Measurements from ENCODE around the gene RGPD6. TPM values are rescaled to one million over a fixed set of nuclear protein-coding genes. Genes with fewer than 3 reads are reported as not detected.
A peak's percentile ranks its signal among the peaks of the same experiment; 100 is the strongest.
"Not testable (repeated sequence)": the region's sequence is repeated elsewhere in the genome, so short reads cannot be mapped to it uniquely, and the experiment has no call there.

The RGPD6 gene
- total RNA-seq, 2 experiments from 2014 or later, result 15.8 to 17.5 TPM

DNA sequence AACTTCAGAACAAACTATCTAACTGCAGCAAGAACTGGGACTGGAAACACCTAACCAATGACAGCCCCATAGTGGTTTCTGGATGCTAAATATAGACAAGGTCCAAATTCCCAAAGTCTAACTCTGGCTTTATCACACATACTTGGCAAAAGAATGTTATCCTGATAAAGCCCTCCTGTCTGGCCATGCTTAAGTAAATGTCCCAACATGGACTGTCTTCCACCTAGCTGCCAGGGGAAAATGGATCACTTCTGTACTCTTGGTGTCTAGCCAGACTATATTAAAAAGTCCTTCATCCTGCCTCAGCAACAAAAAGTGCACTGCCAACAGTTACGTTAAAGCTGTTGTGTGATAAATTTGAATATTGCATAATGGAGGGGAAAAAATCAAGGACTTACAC, 11.5 kb upstream of the RGPD6 start:
- H3K4me3 Mint-ChIP-seq; H3K36me3 Mint-ChIP-seq (ENCODE audit: low read depth); DNase-seq; H3K27ac Mint-ChIP-seq; intact Hi-C loops (cut with micrococcal nuclease); CTCF ChIA-PET; H3K4me1 Mint-ChIP-seq (ENCODE audit: low read depth); POLR2A ChIA-PET; H3K27me3 Mint-ChIP-seq; ATAC-seq; H3K9me3 Mint-ChIP-seq: not testable (repeated sequence)

DNA sequence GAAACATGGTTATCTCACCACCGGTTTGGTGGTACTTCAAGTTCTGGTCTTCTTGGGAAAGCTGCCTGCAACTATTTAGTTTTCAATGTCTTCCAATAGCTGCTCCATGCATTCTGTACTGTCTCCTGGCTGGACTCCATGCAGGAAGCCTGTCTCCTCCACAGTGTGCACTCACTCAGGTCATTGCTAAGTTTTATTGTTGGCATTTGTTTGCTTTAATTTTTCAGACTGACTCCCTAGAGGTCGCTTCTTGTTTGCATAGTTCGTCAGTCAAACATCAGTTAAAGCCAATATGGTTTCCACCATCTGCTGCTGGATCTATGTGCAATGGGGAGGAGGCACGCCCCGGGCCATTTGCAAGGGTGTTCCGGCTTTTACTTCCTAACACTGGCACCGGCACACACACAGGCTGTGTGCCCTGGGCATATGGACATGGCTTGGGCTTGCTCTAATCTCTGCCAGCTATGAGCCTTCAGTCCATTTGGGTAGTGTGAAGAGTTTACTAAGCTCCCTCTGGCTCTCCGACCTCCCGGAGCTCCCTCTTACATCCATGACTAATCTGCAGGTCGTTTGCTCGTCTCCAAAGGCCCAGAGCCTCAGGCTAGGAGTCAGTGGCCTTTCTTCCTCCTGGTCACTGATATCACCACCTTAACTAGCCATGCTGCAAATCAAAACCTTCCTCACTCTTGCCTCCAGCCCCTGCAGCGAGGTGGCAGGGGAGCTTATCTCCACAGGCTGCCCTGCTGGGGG, 2.4 kb upstream of the RGPD6 start:
- H3K4me1 Mint-ChIP-seq (ENCODE audit: low read depth); POLR2A ChIA-PET; H3K36me3 Mint-ChIP-seq (ENCODE audit: low read depth); H3K9me3 Mint-ChIP-seq; H3K4me3 Mint-ChIP-seq; CTCF ChIA-PET; H3K27me3 Mint-ChIP-seq; H3K27ac Mint-ChIP-seq; DNase-seq; intact Hi-C loops (cut with micrococcal nuclease); ATAC-seq: not testable (repeated sequence)

- intact Hi-C loops (cut with micrococcal nuclease); CTCF ChIA-PET; DNase-seq; H3K27ac Mint-ChIP-seq; H3K27me3 Mint-ChIP-seq; POLR2A ChIA-PET; H3K4me1 Mint-ChIP-seq (ENCODE audit: low read depth); H3K36me3 Mint-ChIP-seq (ENCODE audit: low read depth); H3K9me3 Mint-ChIP-seq; H3K4me3 Mint-ChIP-seq: not testable (repeated sequence)
- ATAC-seq, result peak; percentile 27
These were observed 1.4 kb upstream of the RGPD6 start for GRCh38 chr2:110578429-110578828.

GRCh38 chr2:110499755-110500377, 77.2 kb downstream of the RGPD6 start:
- not testable (repeated sequence) for H3K4me3 Mint-ChIP-seq

DNA sequence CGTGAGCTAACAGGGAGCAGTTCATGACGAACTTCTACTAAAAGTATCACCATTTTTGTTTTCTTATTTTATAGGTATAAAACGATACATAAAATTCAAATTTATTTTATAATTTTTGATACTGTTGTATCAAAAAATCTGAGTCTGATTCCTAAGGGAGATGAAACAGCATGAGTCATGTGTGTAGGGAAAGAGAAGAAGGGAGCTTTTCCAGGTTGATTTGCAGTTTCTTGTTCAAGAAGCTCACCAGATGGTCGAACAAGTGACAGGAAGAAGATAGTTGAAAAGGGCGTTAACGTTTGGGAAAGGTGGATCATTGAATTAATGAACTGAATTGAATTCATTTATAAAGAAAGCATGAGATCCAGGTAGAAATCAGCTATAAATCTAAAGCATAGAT, 81.0 kb downstream of the RGPD6 start:
- H3K4me3 Mint-ChIP-seq; H3K36me3 Mint-ChIP-seq (ENCODE audit: low read depth); H3K4me1 Mint-ChIP-seq (ENCODE audit: low read depth); DNase-seq; H3K9me3 Mint-ChIP-seq; H3K27ac Mint-ChIP-seq; POLR2A ChIA-PET; ATAC-seq; intact Hi-C loops (cut with micrococcal nuclease); CTCF ChIA-PET; H3K27me3 Mint-ChIP-seq: not testable (repeated sequence)

More at GRCh38 chr2:110499755-110500377, 77.2 kb downstream of the RGPD6 start:
- H3K27ac Mint-ChIP-seq; DNase-seq; H3K27me3 Mint-ChIP-seq; H3K36me3 Mint-ChIP-seq (ENCODE audit: low read depth); H3K9me3 Mint-ChIP-seq; H3K4me1 Mint-ChIP-seq (ENCODE audit: low read depth); CTCF ChIA-PET; intact Hi-C loops (cut with micrococcal nuclease); POLR2A ChIA-PET: not testable (repeated sequence)
- ATAC-seq, result peak; percentile 98

DNA sequence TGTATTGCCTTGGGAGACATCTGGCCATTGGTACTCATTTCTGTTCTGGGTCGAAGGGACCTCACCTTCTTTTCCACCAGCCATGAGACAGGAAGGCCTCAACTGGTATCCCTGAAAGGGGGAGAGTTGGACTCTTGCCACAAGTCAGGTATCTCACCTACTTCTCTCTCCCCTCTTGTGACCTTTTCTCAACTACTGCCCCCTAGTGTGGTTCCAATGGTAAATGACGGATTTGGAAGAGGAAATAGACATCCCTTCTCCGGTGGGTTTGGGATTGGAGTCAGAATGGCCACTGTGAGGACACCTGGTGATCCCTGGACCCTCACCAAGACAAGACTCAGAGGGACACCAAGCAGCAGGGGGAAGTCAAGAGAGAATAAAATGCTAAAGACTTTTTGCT, 82.5 kb downstream of the RGPD6 start:
- H3K27ac Mint-ChIP-seq; CTCF ChIA-PET; H3K27me3 Mint-ChIP-seq; H3K4me1 Mint-ChIP-seq (ENCODE audit: low read depth); POLR2A ChIA-PET; H3K36me3 Mint-ChIP-seq (ENCODE audit: low read depth); DNase-seq; H3K9me3 Mint-ChIP-seq; ATAC-seq; intact Hi-C loops (cut with micrococcal nuclease); H3K4me3 Mint-ChIP-seq: not testable (repeated sequence)

DNA sequence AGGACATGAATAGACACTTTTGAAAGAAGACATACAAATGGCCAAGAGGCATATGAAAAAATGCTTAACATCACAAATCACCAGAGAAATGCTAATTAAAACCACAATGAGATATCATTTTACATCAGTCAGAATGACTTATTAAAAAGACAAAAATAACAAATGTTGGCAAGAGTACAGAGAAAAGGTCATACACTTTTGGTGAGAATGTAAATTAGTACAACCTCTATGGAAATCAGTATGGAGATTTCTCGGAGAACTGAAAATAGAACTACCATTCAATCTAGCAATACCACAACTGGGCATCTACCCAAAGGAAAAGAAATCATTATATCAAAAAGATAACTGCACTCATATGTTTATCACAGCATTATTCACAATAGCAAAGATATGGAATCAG, 88.0 kb downstream of the RGPD6 start:
- POLR2A ChIA-PET; CTCF ChIA-PET; H3K36me3 Mint-ChIP-seq (ENCODE audit: low read depth); H3K4me1 Mint-ChIP-seq (ENCODE audit: low read depth); DNase-seq; ATAC-seq; H3K9me3 Mint-ChIP-seq; H3K27ac Mint-ChIP-seq; intact Hi-C loops (cut with micrococcal nuclease); H3K27me3 Mint-ChIP-seq; H3K4me3 Mint-ChIP-seq: not testable (repeated sequence)

DNA sequence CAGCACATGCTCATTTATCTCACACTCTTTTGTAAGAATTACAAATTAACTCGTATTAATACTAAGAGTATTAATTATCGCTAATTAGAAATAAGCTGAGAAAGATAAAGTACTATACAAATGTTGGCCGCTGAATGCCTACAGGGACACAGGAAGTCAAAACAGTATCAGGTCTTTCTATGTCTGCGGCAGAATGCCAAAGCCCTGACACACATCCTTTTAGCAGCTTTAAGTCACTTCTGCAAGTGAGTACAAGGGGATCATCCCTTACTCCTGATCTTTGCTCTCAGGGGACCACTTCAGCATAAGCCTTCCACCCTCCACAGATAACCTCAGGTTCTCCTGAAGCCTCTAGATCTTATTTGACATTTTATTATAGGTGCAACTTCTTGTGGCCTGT, 94.3 kb downstream of the RGPD6 start:
- H3K27ac Mint-ChIP-seq; ATAC-seq; CTCF ChIA-PET; DNase-seq; H3K9me3 Mint-ChIP-seq; H3K4me3 Mint-ChIP-seq; intact Hi-C loops (cut with micrococcal nuclease); POLR2A ChIA-PET; H3K4me1 Mint-ChIP-seq (ENCODE audit: low read depth); H3K27me3 Mint-ChIP-seq; H3K36me3 Mint-ChIP-seq (ENCODE audit: low read depth): not testable (repeated sequence)

GRCh38 chr2:110481200-110481599, 95.8 kb downstream of the RGPD6 start:
- CTCF ChIA-PET; intact Hi-C loops (cut with micrococcal nuclease); H3K27ac Mint-ChIP-seq; H3K9me3 Mint-ChIP-seq; POLR2A ChIA-PET; H3K36me3 Mint-ChIP-seq (ENCODE audit: low read depth); H3K4me3 Mint-ChIP-seq; H3K27me3 Mint-ChIP-seq; DNase-seq; H3K4me1 Mint-ChIP-seq (ENCODE audit: low read depth): not testable (repeated sequence)
- peak; percentile 68 for ATAC-seq

DNA sequence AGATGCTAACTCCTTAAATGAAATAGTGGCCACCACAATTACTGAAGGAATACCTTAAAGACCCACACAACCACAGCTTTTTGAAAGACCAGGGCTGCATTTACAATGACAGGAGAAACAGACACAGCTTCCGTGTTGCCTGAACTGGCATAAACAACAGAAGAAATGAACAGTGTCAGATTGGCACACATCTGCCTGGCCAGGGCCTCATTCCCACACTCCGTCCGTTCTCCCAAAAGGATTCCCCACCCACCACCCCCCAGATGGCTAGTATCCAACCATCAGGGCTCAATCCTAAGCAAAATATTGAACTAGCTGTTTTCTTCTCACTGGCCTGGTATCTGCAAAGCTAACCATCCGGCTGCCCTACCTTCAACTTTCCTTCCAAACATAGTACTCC, 96.9 kb downstream of the RGPD6 start:
- POLR2A ChIA-PET; H3K4me3 Mint-ChIP-seq; intact Hi-C loops (cut with micrococcal nuclease): not testable (repeated sequence)

DNA sequence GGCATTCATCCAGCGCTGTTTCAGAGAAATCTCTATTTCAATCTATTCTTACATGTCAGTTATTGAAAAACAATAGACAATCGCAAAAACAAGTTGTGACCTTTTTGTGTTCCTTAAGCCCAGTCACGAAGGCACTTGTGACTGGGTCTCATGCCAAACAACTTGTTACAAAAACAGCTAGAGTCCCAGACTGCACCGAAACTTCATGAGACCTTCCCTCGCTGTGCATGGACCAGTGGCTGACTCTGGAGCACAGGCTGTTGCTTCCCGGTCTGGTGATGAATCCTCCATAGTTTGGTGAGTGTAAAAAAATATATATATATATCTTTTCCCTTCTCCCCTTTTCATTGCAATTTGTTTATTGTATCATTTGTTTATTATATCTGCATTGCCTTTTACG, 99.7 kb downstream of the RGPD6 start:
- H3K4me3 Mint-ChIP-seq; H3K36me3 Mint-ChIP-seq (ENCODE audit: low read depth); H3K9me3 Mint-ChIP-seq; H3K27me3 Mint-ChIP-seq; POLR2A ChIA-PET; H3K27ac Mint-ChIP-seq; CTCF ChIA-PET; intact Hi-C loops (cut with micrococcal nuclease); H3K4me1 Mint-ChIP-seq (ENCODE audit: low read depth); DNase-seq; ATAC-seq: not testable (repeated sequence)

More for the DNA sequence above, 96.9 kb downstream of the RGPD6 start:
- H3K27ac Mint-ChIP-seq; ATAC-seq; H3K27me3 Mint-ChIP-seq; DNase-seq; CTCF ChIA-PET; H3K36me3 Mint-ChIP-seq (ENCODE audit: low read depth); H3K9me3 Mint-ChIP-seq; H3K4me1 Mint-ChIP-seq (ENCODE audit: low read depth): not testable (repeated sequence)

DNA sequence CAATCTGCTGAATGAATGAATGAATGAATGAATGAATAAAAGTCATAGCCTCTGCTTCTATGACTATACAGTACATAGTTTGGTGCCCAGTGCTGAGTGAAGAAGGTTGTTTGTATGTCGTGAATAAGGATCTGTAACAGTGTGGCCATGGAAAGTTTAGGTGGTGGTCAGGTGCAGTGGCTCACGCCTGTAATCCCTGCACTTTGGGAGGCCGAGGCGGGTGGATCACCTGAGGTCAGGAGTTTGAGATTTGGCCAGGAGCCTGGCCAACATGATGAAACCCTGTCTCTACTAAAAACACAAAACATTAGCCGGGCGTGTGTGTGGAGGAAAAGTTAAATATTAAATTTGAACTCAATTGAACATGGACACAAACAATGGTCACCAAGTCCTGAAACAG, 100.1 kb downstream of the RGPD6 start:
- H3K36me3 Mint-ChIP-seq (ENCODE audit: low read depth); DNase-seq; POLR2A ChIA-PET; H3K9me3 Mint-ChIP-seq; H3K27ac Mint-ChIP-seq; ATAC-seq; H3K27me3 Mint-ChIP-seq; CTCF ChIA-PET; intact Hi-C loops (cut with micrococcal nuclease); H3K4me3 Mint-ChIP-seq; H3K4me1 Mint-ChIP-seq (ENCODE audit: low read depth): not testable (repeated sequence)
